Small intestine (tissue), 7 donors: Measurements from ENCODE around the gene RHOT2. TPM values are rescaled to one million over a fixed set of nuclear protein-coding genes. Genes with fewer than 3 reads are reported as not detected.

Experiments
- DNase-seq, 2 donors: peaks; one replicate each; pipeline versions ENCODE4 v3.0.0 to v3.0.0-alpha.2; 2013
- FAIRE-seq: peaks from 2 replicates; lab custom pipeline; 2012; peaks lifted over from hg19 to GRCh38; lab: Jason Lieb, UNC
- H3K27ac ChIP-seq, 3 donors: one replicate each; pipeline ENCODE4 v1.5.1; 2013; ENCODE audit warnings: low read length in 2 of 3, mild to moderate bottlenecking in 2 of 3, control low read depth in 1 of 3, inconsistent platforms in 1 of 3, low read depth in 1 of 3, moderate library complexity in 1 of 3
- H3K27me3 ChIP-seq, 3 donors: one replicate each; pipeline ENCODE4 v1.6.1; 2013; ENCODE audit warnings: low read length in 3 of 3, inconsistent platforms in 1 of 3; ENCODE audit not compliant: control insufficient read depth in 3 of 3, insufficient read depth in 3 of 3
- H3K36me3 ChIP-seq, 3 donors: one replicate each; pipeline ENCODE4 v1.6.1; 2013; ENCODE audit warnings: low read length in 3 of 3, inconsistent platforms in 1 of 3, low read depth in 1 of 3, mild to moderate bottlenecking in 1 of 3, moderate library complexity in 1 of 3; ENCODE audit not compliant: control insufficient read depth in 3 of 3, insufficient read depth in 2 of 3
- H3K4me1 ChIP-seq, 3 donors: one replicate each; pipeline ENCODE4 v1.6.1; 2013; ENCODE audit warnings: low read length in 2 of 3, inconsistent platforms in 1 of 3, low read depth in 1 of 3, mild to moderate bottlenecking in 1 of 3, moderate library complexity in 1 of 3; ENCODE audit not compliant: control insufficient read depth in 3 of 3, insufficient read depth in 2 of 3
- H3K4me3 ChIP-seq, 3 donors: one replicate each; pipeline ENCODE4 v1.5.1; 2013; ENCODE audit warnings: low read length in 3 of 3, control low read depth in 1 of 3, inconsistent platforms in 1 of 3, low read depth in 1 of 3, mild to moderate bottlenecking in 1 of 3, moderate library complexity in 1 of 3
- H3K9me3 ChIP-seq, 2 donors: one replicate each; pipeline ENCODE4 v1.6.1; 2013; ENCODE audit warnings: low read depth in 1 of 2, low read length in 1 of 2; ENCODE audit not compliant: control insufficient read depth in 2 of 2, insufficient read depth in 1 of 2
- WGBS, 3 donors: extraction: QIAGEN DNeasy Blood & Tissue Kit; methylation state at CpG; one replicate each; pipeline ENCODE4 v1.1.7; 2013; 5-methylcytosine and 5-hydroxymethylcytosine counted together
- polyA plus RNA-seq, 4 donors: library from polyadenylated mRNA; stranded (reverse) in 3 of 4; unstranded in 1 of 4; fragments of 200-250 nt in 3 of 4; fragments of 120-200 nt in 1 of 4; gene quantifications; one replicate each; pipeline versions ENCODE4 v1.2.1 to v1.2.3, GENCODE V29; 2013
- donor health status: healthy with polysubstance abuse.
- donor health status: control.
- donor health status: control.
- donor health status: Bipolar disorder and iron deficiency.
- donor health status: healthy.

Gene RHOT2
- polyA plus RNA-seq, 4 donors = 89.3 to 207 (median 159) TPM

- no peak for FAIRE-seq
- Histone ChIP-seq H3K27me3 (no peaks in the 10 kb centered on the region), H3K4me3 (no peak overlapping the region), H3K36me3 (peaks cover 0 to 66% (median 5%) of the 10 kb centered on the region in 3 donors), H3K27ac (no peak overlapping the region), H3K4me1 (peaks cover 0 to 27% (median 3%) of the 10 kb centered on the region in 3 donors), H3K9me3 (no peaks in the 10 kb centered on the region)
- WGBS, 3 donors = 44 to 58% (median 46%) methylated on average over 24 to 29 of the region's 29 CpGs
- DNase-seq = peak in 1 of 2 donors; percentile 20
These were observed 37.6 kb upstream of the RHOT2 start for GRCh38 chr16:630249-630814.

GRCh38 chr16:630815-631405 is 37.0 kb upstream of the RHOT2 start, which contains the start of gene WFIKKN1:
WFIKKN1 (plus strand) TSS chr16:630985; CDS start chr16:631254, 269 bp downstream.
- peaks cover 0 to 61% (median 5%) of the 10 kb centered on the region in 3 donors for H3K36me3 ChIP-seq
- no peak within 1 kb of the TSS for H3K27ac ChIP-seq
- 3 to 6% (median 4%) methylated on average over 22 to 23 of the region's 23 CpGs for WGBS, 3 donors
- no peaks in the 10 kb centered on the region for H3K27me3 ChIP-seq
- peak; percentile 33 to 48 for DNase-seq
- no peaks in the 10 kb centered on the region for H3K9me3 ChIP-seq
- H3K4me3 ChIP-seq = no peak within 1 kb of the TSS
- FAIRE-seq = no peak
- H3K4me1 ChIP-seq = peaks cover 0 to 30% (median 3%) of the 10 kb centered on the region in 3 donors

GRCh38 chr16:631808-632358 is 36.0 kb upstream of the RHOT2 start:
- WGBS, 3 donors = 45 to 57% (median 49%) methylated on average over 9 of the region's 9 CpGs
- Histone ChIP-seq H3K4me3 (no peak overlapping the region), H3K27me3 (no peaks in the 10 kb centered on the region), H3K36me3 (peaks cover 0 to 52% (median 3%) of the 10 kb centered on the region in 3 donors), H3K27ac (no peak overlapping the region), H3K9me3 (no peaks in the 10 kb centered on the region), H3K4me1 (peaks cover 0 to 30% (median 3%) of the 10 kb centered on the region in 3 donors)
- DNase-seq (no peak), FAIRE-seq (no peak)

- Histone ChIP-seq H3K9me3 (no peaks in the 10 kb centered on the region), H3K36me3 (peaks cover 0 to 44% (median 0%) of the 10 kb centered on the region in 3 donors), H3K27ac (no peak overlapping the region), H3K27me3 (no peaks in the 10 kb centered on the region), H3K4me1 (peaks cover 0 to 36% (median 3%) of the 10 kb centered on the region in 3 donors), H3K4me3 (no peak overlapping the region)
- DNase-seq (no peak), FAIRE-seq (no peak)
- 93 to 94% (median 94%) methylated on average over 63 to 67 of the region's 67 CpGs for WGBS, 3 donors
These were observed 35.2 kb upstream of the RHOT2 start for GRCh38 chr16:632486-633335.

- Histone ChIP-seq H3K4me1 (peaks cover 0 to 42% (median 3%) of the 10 kb centered on the region in 3 donors), H3K4me3 (no peak overlapping the region), H3K36me3 (peaks cover 0 to 36% (median 0%) of the 10 kb centered on the region in 3 donors), H3K27ac (no peak overlapping the region), H3K9me3 (no peaks in the 10 kb centered on the region), H3K27me3 (no peaks in the 10 kb centered on the region)
- DNase-seq (no peak), FAIRE-seq (no peak)
- 97% methylated on average over 53 to 74 of the region's 74 CpGs for WGBS, 3 donors
These were observed 34.4 kb upstream of the RHOT2 start for GRCh38 chr16:633336-634050.

- WGBS, 3 donors = 86 to 93% (median 89%) methylated on average over 19 to 22 of the region's 22 CpGs
- Histone ChIP-seq H3K27me3 (no peaks in the 10 kb centered on the region), H3K4me3 (no peak overlapping the region), H3K4me1 (peaks cover 0 to 42% (median 3%) of the 10 kb centered on the region in 3 donors), H3K36me3 (peaks cover 0 to 30% (median 0%) of the 10 kb centered on the region in 3 donors), H3K27ac (no peak overlapping the region), H3K9me3 (no peaks in the 10 kb centered on the region)
- DNase-seq (no peak), FAIRE-seq (no peak)
These were observed 33.8 kb upstream of the RHOT2 start for GRCh38 chr16:634051-634670.

GRCh38 chr16:634996-635395 is 32.9 kb upstream of the RHOT2 start:
- FAIRE-seq (no peak), DNase-seq (no peak)
- Histone ChIP-seq H3K36me3 (peaks cover 0 to 24% (median 0%) of the 10 kb centered on the region in 3 donors), H3K4me3 (peak overlapping the region in 1 of 3 donors; percentile 72), H3K27ac (no peak overlapping the region), H3K9me3 (no peaks in the 10 kb centered on the region), H3K27me3 (no peaks in the 10 kb centered on the region), H3K4me1 (peaks cover 0 to 35% (median 3%) of the 10 kb centered on the region in 3 donors)
- WGBS, 3 donors = 84 to 91% (median 89%) methylated on average over 6 to 7 of the region's 7 CpGs
